GM12892 (cell line): ENCODE measurements around the gene GDF10.

Source experiments
- POLR2A ChIP-seq: IDR thresholded peaks from 2 replicates; pipeline ENCODE4 v1.6.1; 2011; ENCODE audit warnings: low read depth, low read length, control low read depth
- POLR2AphosphoS5 ChIP-seq: IDR thresholded peaks from 2 replicates; pipeline ENCODE4 v1.6.1; 2011; ENCODE audit warnings: low read depth, low read length, control low read depth

- TF ChIP-seq POLR2AphosphoS5 (no peak), POLR2A (no peak)
Measured at GRCh38 chr10:47354900-47355299, 54.9 kb downstream of the GDF10 start.
